Measurements from ENCODE around the gene ASB13. TPM values are rescaled to one million over a fixed set of nuclear protein-coding genes. Genes with fewer than 3 reads are reported as not detected.

The ASB13 gene
- total RNA-seq, 1 experiment from 2014 or later, result 13.8 TPM

- no peaks in the 10 kb centered on the region for H4K20me1 ChIP-seq (ENCODE audit: control insufficient read depth, insufficient read depth, insufficient read length)
- H3K27ac ChIP-seq (ENCODE audit: insufficient read length, low read depth, low read length), result no peak overlapping the region
- no peak overlapping the region for H3K23ac ChIP-seq (ENCODE audit: insufficient read length, low read depth, low read length)
- H3K18ac ChIP-seq (ENCODE audit: insufficient read length, low read depth, low read length), result no peak overlapping the region
- no peaks in the 10 kb centered on the region for H3K79me2 ChIP-seq (ENCODE audit: insufficient read depth, low read length)
- H3K56ac ChIP-seq (ENCODE audit: insufficient read length, low read depth, low read length), result no peak overlapping the region
- H4K5ac ChIP-seq (ENCODE audit: insufficient read length, low read depth, low read length), result no peak overlapping the region
- TF ChIP-seq CTCF (conservative IDR thresholded peaks at IDR 0.05), result no peak
- no peak overlapping the region for H2AFZ ChIP-seq (ENCODE audit: low read length)
- H4K8ac ChIP-seq (replicated peaks; ENCODE audit: insufficient read length, low read depth, low read length), result no peak overlapping the region
- no peaks in the 10 kb centered on the region for H3K79me1 ChIP-seq (ENCODE audit: insufficient read depth, low read depth, low read length, poor library complexity, severe bottlenecking)
- H3K9me3 Mint-ChIP-seq, result no peaks in the 10 kb centered on the region
- H3K23me2 ChIP-seq (ENCODE audit: insufficient read length, low read depth, low read length, poor library complexity, severe bottlenecking), result no peaks in the 10 kb centered on the region
- H2BK5ac ChIP-seq (ENCODE audit: insufficient read length, low read length), result no peak overlapping the region
- DNase-seq, result no peak
- H2BK120ac ChIP-seq (ENCODE audit: low read depth, low read length, poor library complexity, severe bottlenecking), result no peak overlapping the region
- no peak overlapping the region for H2BK15ac ChIP-seq (ENCODE audit: low read depth, low read length)
- no peak overlapping the region for H3K4me2 ChIP-seq (ENCODE audit: insufficient read depth, insufficient read length, low read length)
- no CpG with 5 or more reads among the region's 7 CpGs for WGBS (ENCODE audit: extremely low coverage, insufficient read length, low lambda C conversion rate)
- no peaks in the 10 kb centered on the region for H3K4me1 ChIP-seq (ENCODE audit: insufficient read depth, low read length)
- H3T11ph ChIP-seq (ENCODE audit: low read length), result no peak overlapping the region
- no peak overlapping the region for H3K9ac ChIP-seq (ENCODE audit: extremely low read depth, insufficient read length, low read length)
- H3K4ac ChIP-seq (ENCODE audit: low read depth, low read length), result no peak overlapping the region
- peaks cover 5 to 7% of the 10 kb centered on the region in 2 experiments for H3K4me1 Mint-ChIP-seq
- no peak overlapping the region for H3K4me3 Mint-ChIP-seq
- no peaks in the 10 kb centered on the region for H3K27me3 Mint-ChIP-seq (ENCODE audit: low read depth)
- H2AK5ac ChIP-seq (ENCODE audit: insufficient read length, low read length), result no peak overlapping the region
- peak overlapping the region in 1 of 3 experiments; percentile 40; a peak in 1 of 7 replicates for H3K27ac Mint-ChIP-seq
- no peak overlapping the region for H2BK20ac ChIP-seq (ENCODE audit: low read depth, low read length, poor library complexity, severe bottlenecking)
- no peaks in the 10 kb centered on the region for H3K36me3 Mint-ChIP-seq (ENCODE audit: insufficient read depth in 1 of 3, low read depth in 3 of 3)
- H4K91ac ChIP-seq (ENCODE audit: insufficient read length, low read depth, low read length), result no peak overlapping the region
- H3K14ac ChIP-seq (ENCODE audit: insufficient read depth, low read length), result no peak overlapping the region
- no peaks in the 10 kb centered on the region for H3K9me3 ChIP-seq (ENCODE audit: control insufficient read depth, low read depth, low read length)
- no peaks in the 10 kb centered on the region for H3K27me3 ChIP-seq (ENCODE audit: insufficient read depth, low read length)
- H2BK12ac ChIP-seq (ENCODE audit: insufficient read length, low read depth, low read length), result no peak overlapping the region
Observed at GRCh38 chr10:5627486-5628044, 38.8 kb downstream of the ASB13 start.
